ENCODE data around the gene GLT1D1.

DNA sequence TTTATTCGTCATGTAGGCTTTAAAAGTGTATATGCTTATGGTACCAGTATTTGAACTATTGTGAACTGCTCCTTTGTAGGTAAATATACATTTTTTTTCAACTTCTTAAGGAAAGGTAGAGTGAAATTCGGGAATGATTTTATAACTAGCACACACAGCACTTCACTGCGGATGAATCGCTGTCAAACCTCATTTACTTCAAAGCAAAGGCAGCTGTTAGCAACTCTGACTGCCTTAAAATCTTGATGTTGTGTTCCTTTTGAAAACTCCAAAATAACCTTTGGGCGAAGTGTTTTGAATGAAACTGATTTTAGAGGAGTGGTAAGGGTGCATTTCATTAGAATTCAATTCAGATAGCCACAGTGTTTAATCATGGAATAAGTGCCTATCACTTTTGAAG, 95.8 kb downstream of the GLT1D1 start:
- TF ChIP-seq POLR2A (IDR thresholded peaks at IDR 0.05; ENCODE audit: low read depth, low read length): no peak
- no peak for TF ChIP-seq TAF1 (IDR thresholded peaks at IDR 0.05; ENCODE audit: low read depth, low read length)

Data from GM12891 (cell line).